Esophagus (tissue), 2 donors: ENCODE data around the gene LMO7. TPM values are rescaled to one million over a fixed set of nuclear protein-coding genes. Genes with fewer than 3 reads are reported as not detected.
"Not testable (repeated sequence)": the region's sequence is repeated elsewhere in the genome, so short reads cannot be mapped to it uniquely, and the experiment has no call there.

Source experiments
- H3K27ac ChIP-seq, 2 donors: one replicate each; pipeline ENCODE4 v1.5.1; 2013; ENCODE audit warnings: low read depth in 2 of 2, mild to moderate bottlenecking in 2 of 2, inconsistent platforms in 1 of 2, low read length in 1 of 2, moderate library complexity in 1 of 2
- H3K27me3 ChIP-seq, 2 donors: one replicate each; pipeline ENCODE4 v1.6.1; 2013; ENCODE audit warnings: low read length in 2 of 2, control low read depth in 1 of 2, mild to moderate bottlenecking in 1 of 2; ENCODE audit not compliant: insufficient read depth in 2 of 2, control insufficient read depth in 1 of 2
- H3K36me3 ChIP-seq, 2 donors: one replicate each; pipeline ENCODE4 v1.6.1; 2013; ENCODE audit warnings: low read length in 1 of 2; ENCODE audit not compliant: control insufficient read depth in 2 of 2, insufficient read depth in 2 of 2
- H3K4me1 ChIP-seq, 2 donors: one replicate each; pipeline ENCODE4 v1.6.1; 2013; ENCODE audit warnings: low read length in 1 of 2; ENCODE audit not compliant: control insufficient read depth in 2 of 2, insufficient read depth in 2 of 2
- H3K4me3 ChIP-seq, 2 donors: one replicate each; pipeline ENCODE4 v1.5.1; 2013; ENCODE audit warnings: low read length in 2 of 2, mild to moderate bottlenecking in 2 of 2, low read depth in 1 of 2, moderate library complexity in 1 of 2
- H3K9me3 ChIP-seq, 2 donors: one replicate each; pipeline ENCODE4 v1.6.1; 2013; ENCODE audit warnings: mild to moderate bottlenecking in 2 of 2, low read depth in 1 of 2, low read length in 1 of 2, moderate library complexity in 1 of 2; ENCODE audit not compliant: control insufficient read depth in 2 of 2, insufficient read depth in 1 of 2
- WGBS, 2 donors: extraction: QIAGEN DNeasy Blood & Tissue Kit; methylation state at CpG; one replicate each; pipeline ENCODE4 v1.1.7; 2013; 5-methylcytosine and 5-hydroxymethylcytosine counted together
- polyA plus RNA-seq, 2 donors: library from polyadenylated mRNA; stranded (reverse); fragments of 200-250 nt; gene quantifications; one replicate each; pipeline ENCODE4 v1.2.3, GENCODE V29; 2013
- donor health status: healthy with polysubstance abuse.
- donor health status: Bipolar disorder and iron deficiency.

LMO7 gene
- polyA plus RNA-seq, 2 donors: 115 to 253 TPM

GRCh38 chr13:75770592-75771011, 134.5 kb downstream of the LMO7 start:
- WGBS, 2 donors: 32 to 51% methylated on average over 3 of the region's 3 CpGs

GRCh38 chr13:75771226-75771625, 135.1 kb downstream of the LMO7 start:
- H3K4me3 ChIP-seq: no peak overlapping the region
- no peaks in the 10 kb centered on the region for H3K27me3 ChIP-seq
- no peaks in the 10 kb centered on the region for H3K9me3 ChIP-seq
- H3K27ac ChIP-seq: no peak overlapping the region
- H3K36me3 ChIP-seq: no peaks in the 10 kb centered on the region
- WGBS, 2 donors: 69% methylated on average over 1 of the region's 1 CpG
- H3K4me1 ChIP-seq: no peaks in the 10 kb centered on the region

More at GRCh38 chr13:75770592-75771011, 134.5 kb downstream of the LMO7 start:
- Histone ChIP-seq H3K27me3 (no peaks in the 10 kb centered on the region), H3K27ac (no peak overlapping the region), H3K4me3 (peak overlapping the region in 1 of 2 donors; percentile 22), H3K4me1 (no peaks in the 10 kb centered on the region), H3K9me3 (no peaks in the 10 kb centered on the region), H3K36me3 (no peaks in the 10 kb centered on the region)

DNA sequence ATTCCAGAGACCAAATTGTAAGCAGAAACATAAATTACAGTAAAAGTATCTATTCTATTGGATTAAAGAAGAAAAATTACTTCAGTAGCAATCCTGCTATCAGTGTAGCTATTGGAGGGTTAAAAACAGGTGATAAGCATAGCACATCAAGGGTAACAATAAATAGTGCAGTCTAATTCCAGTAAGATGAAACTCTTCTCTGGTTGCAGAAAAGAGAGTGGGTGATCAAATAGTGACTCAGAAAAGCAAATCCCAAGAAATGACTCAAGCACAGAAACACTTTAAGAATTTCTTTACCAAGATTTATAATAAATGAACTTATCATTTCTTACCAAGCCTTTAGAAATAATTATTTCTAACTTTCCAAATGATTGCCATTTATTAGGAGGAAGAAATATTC, 135.7 kb downstream of the LMO7 start:
- Histone ChIP-seq H3K27ac (no peak overlapping the region), H3K36me3 (no peaks in the 10 kb centered on the region), H3K4me3 (no peak overlapping the region), H3K9me3 (no peaks in the 10 kb centered on the region), H3K27me3 (no peaks in the 10 kb centered on the region), H3K4me1 (no peaks in the 10 kb centered on the region)

GRCh38 chr13:75774176-75774575, 138.0 kb downstream of the LMO7 start:
- Histone ChIP-seq H3K9me3 (no peaks in the 10 kb centered on the region), H3K27ac (no peak overlapping the region), H3K4me1 (no peaks in the 10 kb centered on the region), H3K4me3 (no peak overlapping the region), H3K27me3 (no peaks in the 10 kb centered on the region), H3K36me3 (no peaks in the 10 kb centered on the region)
- 88% methylated on average over 1 of the region's 1 CpG for WGBS, 2 donors

GRCh38 chr13:75776550-75776949, 140.4 kb downstream of the LMO7 start:
- Histone ChIP-seq H3K4me1 (no peaks in the 10 kb centered on the region), H3K9me3 (no peaks in the 10 kb centered on the region), H3K27ac (no peak overlapping the region), H3K36me3 (no peaks in the 10 kb centered on the region), H3K27me3 (no peaks in the 10 kb centered on the region), H3K4me3 (no peak overlapping the region)
- WGBS, 2 donors: 73 to 81% methylated on average over 3 of the region's 3 CpGs

GRCh38 chr13:75779393-75779792, 143.3 kb downstream of the LMO7 start:
- no peaks in the 10 kb centered on the region for H3K27me3 ChIP-seq
- no peak overlapping the region for H3K27ac ChIP-seq
- no peak overlapping the region for H3K4me3 ChIP-seq
- peaks cover 0 to 3% of the 10 kb centered on the region in 2 donors for H3K36me3 ChIP-seq
- no peaks in the 10 kb centered on the region for H3K9me3 ChIP-seq
- 91 to 95% methylated on average over 3 of the region's 3 CpGs for WGBS, 2 donors
- no peaks in the 10 kb centered on the region for H3K4me1 ChIP-seq

DNA sequence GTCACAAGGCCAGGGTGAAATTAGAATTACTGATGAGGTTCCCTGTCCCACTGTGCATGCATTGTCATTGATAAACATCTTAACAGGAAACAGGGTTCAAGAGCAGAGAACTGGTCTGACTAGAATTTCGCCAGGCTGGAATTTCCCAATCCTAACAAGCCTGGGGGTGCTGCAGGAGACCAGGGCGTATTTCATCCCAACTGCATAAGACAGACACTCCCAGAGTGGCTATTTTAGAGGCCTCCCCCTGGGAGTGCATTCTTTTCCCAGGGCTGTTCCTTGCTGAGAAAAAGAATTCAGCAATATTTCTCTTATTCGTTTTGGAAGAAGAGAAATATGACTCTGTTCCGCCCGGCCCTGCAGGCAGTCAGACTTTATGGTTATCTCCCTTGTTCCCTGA, 144.0 kb downstream of the LMO7 start:
- H3K36me3 ChIP-seq, H3K4me3 ChIP-seq, H3K9me3 ChIP-seq, H3K27me3 ChIP-seq, H3K4me1 ChIP-seq, H3K27ac ChIP-seq: not testable (repeated sequence)
- 84 to 86% methylated on average over 5 of the region's 5 CpGs for WGBS, 2 donors

- Histone ChIP-seq H3K27me3 (no peaks in the 10 kb centered on the region), H3K36me3 (peaks cover 0 to 6% of the 10 kb centered on the region in 2 donors), H3K27ac (no peak overlapping the region), H3K4me1 (no peaks in the 10 kb centered on the region), H3K9me3 (no peaks in the 10 kb centered on the region), H3K4me3 (no peak overlapping the region)
- 0 to 52% methylated on average over 1 of the region's 1 CpG for WGBS, 2 donors
These were observed 146.9 kb downstream of the LMO7 start for GRCh38 chr13:75782985-75783384.

DNA sequence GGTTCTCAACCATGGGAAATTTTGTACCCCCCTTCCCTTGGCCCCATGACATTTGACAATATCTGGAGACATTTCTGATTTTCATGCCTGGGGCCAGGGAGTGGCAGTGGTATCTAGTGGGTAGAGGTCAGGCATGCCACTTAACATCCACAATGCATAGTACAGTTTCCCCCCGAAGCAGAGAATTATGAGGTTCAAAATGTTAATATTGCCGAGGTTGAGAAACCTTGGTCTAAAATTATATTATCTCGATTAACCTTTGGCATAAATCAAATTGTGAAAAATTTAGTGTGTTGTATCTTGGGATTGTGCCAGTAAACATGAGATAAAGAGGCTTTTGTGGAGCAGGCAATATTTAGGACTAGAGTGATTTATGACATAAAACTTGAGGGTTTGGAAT, 147.9 kb downstream of the LMO7 start:
- H3K9me3 ChIP-seq: no peaks in the 10 kb centered on the region
- H3K27ac ChIP-seq: no peak overlapping the region
- H3K27me3 ChIP-seq: no peaks in the 10 kb centered on the region
- peaks cover 0 to 6% of the 10 kb centered on the region in 2 donors for H3K36me3 ChIP-seq
- 56 to 78% methylated on average over 3 of the region's 3 CpGs for WGBS, 2 donors
- H3K4me3 ChIP-seq: no peak overlapping the region
- H3K4me1 ChIP-seq: peaks cover 0 to 3% of the 10 kb centered on the region in 2 donors

- Histone ChIP-seq H3K9me3 (no peaks in the 10 kb centered on the region), H3K27me3 (no peaks in the 10 kb centered on the region), H3K4me1 (peaks cover 3 to 7% of the 10 kb centered on the region in 2 donors), H3K27ac (no peak overlapping the region), H3K4me3 (no peak overlapping the region), H3K36me3 (peaks cover 0 to 6% of the 10 kb centered on the region in 2 donors)
These were observed 149.0 kb downstream of the LMO7 start for GRCh38 chr13:75785130-75785529.
